H9 (cell line): Measurements from ENCODE around the gene PTPN13. TPM values are rescaled to one million over a fixed set of nuclear protein-coding genes. Genes with fewer than 3 reads are reported as not detected.

Experiments used
- DNase-seq: peaks from one replicate; pipeline ENCODE4 v3.0.0-alpha.2; 2017
- H2AFZ ChIP-seq: one replicate; pipeline ENCODE4 v1.6.1; 2013; ENCODE audit warnings: mild to moderate bottlenecking, low read length, control low read depth, moderate library complexity
- H2AK5ac ChIP-seq: 2 replicates; pipeline ENCODE4 v1.6.1; 2013; ENCODE audit warnings: low read length, control low read depth, mixed read lengths; ENCODE audit not compliant: insufficient read length
- H2BK120ac ChIP-seq: one replicate; pipeline ENCODE4 v1.6.1; 2013; ENCODE audit warnings: low read depth, mild to moderate bottlenecking, low read length, control low read depth, inconsistent platforms; ENCODE audit not compliant: poor library complexity, severe bottlenecking
- H2BK12ac ChIP-seq: 2 replicates; pipeline ENCODE4 v1.6.1; 2013; ENCODE audit warnings: low read length, control low read depth, mixed read lengths, low read depth; ENCODE audit not compliant: insufficient read length
- H2BK15ac ChIP-seq: 2 replicates; pipeline ENCODE4 v1.6.1; 2013; ENCODE audit warnings: low read depth, low read length, control low read depth
- H2BK20ac ChIP-seq: one replicate; pipeline ENCODE4 v1.6.1; 2013; ENCODE audit warnings: low read depth, mild to moderate bottlenecking, low read length, control low read depth, inconsistent platforms; ENCODE audit not compliant: poor library complexity, severe bottlenecking
- H2BK5ac ChIP-seq: 2 replicates; pipeline ENCODE4 v1.6.1; 2013; ENCODE audit warnings: low read length, control low read depth, mixed read lengths; ENCODE audit not compliant: insufficient read length
- H3K14ac ChIP-seq: 2 replicates; pipeline ENCODE4 v1.6.1; 2013; ENCODE audit warnings: low read length, control low read depth; ENCODE audit not compliant: insufficient read depth
- H3K18ac ChIP-seq: 2 replicates; pipeline ENCODE4 v1.6.1; 2013; ENCODE audit warnings: low read depth, mild to moderate bottlenecking, mixed read lengths, low read length, control low read depth; ENCODE audit not compliant: insufficient read length
- H3K23ac ChIP-seq: 2 replicates; pipeline ENCODE4 v1.6.1; 2013; ENCODE audit warnings: low read length, control low read depth, mixed read lengths, low read depth; ENCODE audit not compliant: insufficient read length
- H3K23me2 ChIP-seq: 2 replicates; pipeline ENCODE4 v1.6.1; 2013; ENCODE audit warnings: low read depth, mild to moderate bottlenecking, mixed read lengths, low read length, control low read depth; ENCODE audit not compliant: insufficient read length, poor library complexity, severe bottlenecking
- H3K27ac ChIP-seq: 2 replicates; pipeline ENCODE4 v1.5.1; 2013; ENCODE audit warnings: low read length, control low read depth, mixed read lengths, low read depth; ENCODE audit not compliant: insufficient read length
- H3K27me3 ChIP-seq: 2 replicates; pipeline ENCODE4 v1.6.1; 2013; ENCODE audit warnings: low read length, control low read depth, inconsistent platforms; ENCODE audit not compliant: insufficient read depth
- H3K4ac ChIP-seq: 2 replicates; pipeline ENCODE4 v1.6.1; 2013; ENCODE audit warnings: low read depth, mild to moderate bottlenecking, control low read depth, inconsistent platforms, low read length, moderate library complexity
- H3K4me1 ChIP-seq: 2 replicates; pipeline ENCODE4 v1.6.1; 2013; ENCODE audit warnings: low read length, control low read depth, inconsistent platforms; ENCODE audit not compliant: insufficient read depth
- H3K4me2 ChIP-seq: 2 replicates; pipeline ENCODE4 v1.6.1; 2013; ENCODE audit warnings: low read length, control low read depth, mixed read lengths; ENCODE audit not compliant: insufficient read length, insufficient read depth
- H3K56ac ChIP-seq: 2 replicates; pipeline ENCODE4 v1.6.1; 2013; ENCODE audit warnings: low read depth, mild to moderate bottlenecking, mixed read lengths, low read length, control low read depth; ENCODE audit not compliant: insufficient read length
- H3K79me1 ChIP-seq: 2 replicates; pipeline ENCODE4 v1.6.1; 2013; ENCODE audit warnings: low read depth, mild to moderate bottlenecking, moderate library complexity, low read length, control low read depth, inconsistent platforms; ENCODE audit not compliant: insufficient read depth, poor library complexity, severe bottlenecking
- H3K79me2 ChIP-seq: 2 replicates; pipeline ENCODE4 v1.6.1; 2013; ENCODE audit warnings: low read length, control low read depth, inconsistent platforms; ENCODE audit not compliant: insufficient read depth
- H3K9ac ChIP-seq: 2 replicates; pipeline ENCODE4 v1.6.1; 2013; ENCODE audit warnings: low read length, control low read depth, mixed read lengths; ENCODE audit not compliant: insufficient read length; ENCODE audit errors: extremely low read depth
- H3K9me3 ChIP-seq: one replicate; pipeline ENCODE4 v1.6.1; 2013; ENCODE audit warnings: low read depth, low read length, inconsistent platforms; ENCODE audit not compliant: control insufficient read depth
- H3T11ph ChIP-seq: one replicate; pipeline ENCODE4 v1.6.1; 2013; ENCODE audit warnings: mild to moderate bottlenecking, low read length, control low read depth, inconsistent platforms
- H4K20me1 ChIP-seq: one replicate; pipeline ENCODE4 v1.6.1; 2013; ENCODE audit not compliant: control insufficient read depth, insufficient read length, insufficient read depth
- H4K5ac ChIP-seq: 2 replicates; pipeline ENCODE4 v1.6.1; 2013; ENCODE audit warnings: low read depth, mild to moderate bottlenecking, mixed read lengths, low read length, control low read depth; ENCODE audit not compliant: insufficient read length
- H4K8ac ChIP-seq: replicated peaks from 2 replicates; pipeline ENCODE4 v1.6.1; 2013; ENCODE audit warnings: low read length, control low read depth, mixed read lengths, low read depth; ENCODE audit not compliant: insufficient read length
- H4K91ac ChIP-seq: 2 replicates; pipeline ENCODE4 v1.6.1; 2013; ENCODE audit warnings: low read depth, mild to moderate bottlenecking, moderate library complexity, mixed read lengths, low read length, control low read depth; ENCODE audit not compliant: insufficient read length
- H3K27ac Mint-ChIP-seq, 3 experiments: 2 replicates in 2 of 3; 3 replicates in 1 of 3; pipeline ENCODE4 v1.8.0; 2020 to 2021; ENCODE audit warnings: mixed read lengths in 3 of 3, mild to moderate bottlenecking in 1 of 3, moderate library complexity in 1 of 3
- H3K27me3 Mint-ChIP-seq: 2 replicates; pipeline ENCODE4 v1.8.0; 2021; ENCODE audit warnings: low read depth, mild to moderate bottlenecking, moderate library complexity, mixed read lengths
- H3K36me3 Mint-ChIP-seq, 3 experiments: 2 replicates in 2 of 3; 3 replicates in 1 of 3; pipeline ENCODE4 v1.8.0; 2020 to 2021; ENCODE audit warnings: low read depth in 3 of 3, mixed read lengths in 3 of 3; ENCODE audit not compliant: insufficient read depth in 1 of 3
- H3K4me1 Mint-ChIP-seq, 2 experiments: 2 replicates each; pipeline ENCODE4 v1.8.0; 2020; ENCODE audit warnings: mixed read lengths in 2 of 2
- H3K4me3 Mint-ChIP-seq, 2 experiments: 2 replicates in 1 of 2; 3 replicates in 1 of 2; pipeline ENCODE4 v1.8.0; 2020 to 2021; ENCODE audit warnings: mild to moderate bottlenecking in 2 of 2, mixed read lengths in 2 of 2, moderate library complexity in 1 of 2
- H3K9me3 Mint-ChIP-seq, 2 experiments: 2 replicates in 1 of 2; 3 replicates in 1 of 2; pipeline ENCODE4 v1.8.0; 2020; ENCODE audit warnings: mild to moderate bottlenecking in 2 of 2, mixed read lengths in 2 of 2, moderate library complexity in 1 of 2
- WGBS: extraction: QIAGEN DNeasy Blood & Tissue Kit; methylation state at CpG from one replicate; pipeline ENCODE4 v1.1.7; 2013; ENCODE audit warnings: missing lambda C conversion rate, low lambda C conversion rate, mixed read lengths; ENCODE audit not compliant: insufficient read length; ENCODE audit errors: extremely low coverage; 5-methylcytosine and 5-hydroxymethylcytosine counted together
- total RNA-seq: library from RNA; stranded (reverse); gene quantifications from 2 replicates; pipeline ENCODE4 v1.2.1, GENCODE V29; 2021
- TF ChIP-seq, protein P1 (sequence below): fragments of 200-600 bp; sonication (generic); conservative IDR thresholded peaks from 3 replicates; pipeline ENCODE4 v1.8.0; 2021; ENCODE audit warnings: antibody characterized with exemption, mild to moderate bottlenecking

Gene PTPN13
- total RNA-seq, 1 experiment from 2014 or later, result 34.9 TPM

- Histone ChIP-seq H3K79me1 (no peaks in the 10 kb centered on the region), H3K27ac (no peak overlapping the region), H3K9me3 (no peaks in the 10 kb centered on the region), H3K18ac (no peak overlapping the region), H2BK5ac (no peak overlapping the region), H2BK15ac (no peak overlapping the region), H3K23ac (no peak overlapping the region), H3K4me1 (no peaks in the 10 kb centered on the region), H3T11ph (no peak overlapping the region), H3K79me2 (no peaks in the 10 kb centered on the region), H3K56ac (no peak overlapping the region), H3K4me2 (no peak overlapping the region), H2BK20ac (no peak overlapping the region), H2AK5ac (no peak overlapping the region), H4K5ac (no peak overlapping the region), H2BK120ac (no peak overlapping the region), H3K14ac (no peak overlapping the region), H2AFZ (no peak overlapping the region), H2BK12ac (no peak overlapping the region), H3K4ac (no peak overlapping the region), H3K23me2 (no peaks in the 10 kb centered on the region), H4K91ac (no peak overlapping the region), H4K8ac (no peak overlapping the region), H3K9ac (no peak overlapping the region), H3K27me3 (no peaks in the 10 kb centered on the region), H4K20me1 (no peaks in the 10 kb centered on the region)
- no peaks in the 10 kb centered on the region for H3K9me3 Mint-ChIP-seq
- H3K4me3 Mint-ChIP-seq, result no peak overlapping the region
- no peaks in the 10 kb centered on the region for H3K27me3 Mint-ChIP-seq
- no peaks in the 10 kb centered on the region for H3K36me3 Mint-ChIP-seq
- H3K27ac Mint-ChIP-seq, result no peak overlapping the region
- no peak for DNase-seq
- no peaks in the 10 kb centered on the region; a peak in 2 of 4 replicates for H3K4me1 Mint-ChIP-seq
- TF ChIP-seq, protein P1, sequence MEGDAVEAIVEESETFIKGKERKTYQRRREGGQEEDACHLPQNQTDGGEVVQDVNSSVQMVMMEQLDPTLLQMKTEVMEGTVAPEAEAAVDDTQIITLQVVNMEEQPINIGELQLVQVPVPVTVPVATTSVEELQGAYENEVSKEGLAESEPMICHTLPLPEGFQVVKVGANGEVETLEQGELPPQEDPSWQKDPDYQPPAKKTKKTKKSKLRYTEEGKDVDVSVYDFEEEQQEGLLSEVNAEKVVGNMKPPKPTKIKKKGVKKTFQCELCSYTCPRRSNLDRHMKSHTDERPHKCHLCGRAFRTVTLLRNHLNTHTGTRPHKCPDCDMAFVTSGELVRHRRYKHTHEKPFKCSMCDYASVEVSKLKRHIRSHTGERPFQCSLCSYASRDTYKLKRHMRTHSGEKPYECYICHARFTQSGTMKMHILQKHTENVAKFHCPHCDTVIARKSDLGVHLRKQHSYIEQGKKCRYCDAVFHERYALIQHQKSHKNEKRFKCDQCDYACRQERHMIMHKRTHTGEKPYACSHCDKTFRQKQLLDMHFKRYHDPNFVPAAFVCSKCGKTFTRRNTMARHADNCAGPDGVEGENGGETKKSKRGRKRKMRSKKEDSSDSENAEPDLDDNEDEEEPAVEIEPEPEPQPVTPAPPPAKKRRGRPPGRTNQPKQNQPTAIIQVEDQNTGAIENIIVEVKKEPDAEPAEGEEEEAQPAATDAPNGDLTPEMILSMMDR, result no peak
- WGBS, result no CpG with 5 or more reads among the region's 1 CpG
These were observed 36.6 kb upstream of the PTPN13 start for GRCh38 chr4:86557526-86557925.
